Transverse colon (tissue), 4 donors: Measurements from ENCODE around the gene PTPDC1. TPM values are rescaled to one million over a fixed set of nuclear protein-coding genes. Genes with fewer than 3 reads are reported as not detected.
"Not testable (repeated sequence)": the region's sequence is repeated elsewhere in the genome, so short reads cannot be mapped to it uniquely, and the experiment has no call there.

Source experiments
- DNase-seq: peaks from one replicate; pipeline ENCODE4 v3.0.0-alpha.2; 2019
- H3K27ac ChIP-seq, 4 donors: fragments of 200-600 bp; sonication (generic); 2 replicates each; pipeline ENCODE4 v1.5.1; 2016 to 2018; ENCODE audit warnings: inconsistent platforms in 4 of 4
- H3K27me3 ChIP-seq: fragments of 200-600 bp; sonication (generic); 2 replicates; pipeline ENCODE4 v1.5.1; 2017; ENCODE audit warnings: inconsistent platforms
- H3K36me3 ChIP-seq, 4 donors: fragments of 200-600 bp; sonication (generic); 2 replicates each; pipeline ENCODE4 v1.5.1; 2017 to 2019; ENCODE audit warnings: inconsistent platforms in 4 of 4
- H3K4me1 ChIP-seq, 4 donors: fragments of 200-600 bp; sonication (generic); 2 replicates each; pipeline ENCODE4 v1.5.1; 2017 to 2020; ENCODE audit warnings: inconsistent platforms in 4 of 4
- H3K4me3 ChIP-seq, 4 donors: fragments of 200-600 bp; sonication (generic); 1 replicate in 1 of 4; 2 replicates in 3 of 4; pipeline versions ENCODE4 v1.5.1 to v1.6.1; 2017 to 2019; ENCODE audit warnings: inconsistent platforms in 4 of 4
- H3K9me3 ChIP-seq, 2 donors: fragments of 200-600 bp; sonication (generic); 2 replicates each; pipeline ENCODE4 v1.5.1; 2017 to 2019; ENCODE audit warnings: inconsistent platforms in 2 of 2
- CTCF ChIP-seq, 5 experiments: fragments of 200-600 bp in 3 of 5; fragments of 450-650 bp in 2 of 5; sonication (generic) in 3 of 5; IDR thresholded peaks; 1 replicate in 2 of 5; 2 replicates in 3 of 5; pipeline ENCODE4 v1.5.1; 2016 to 2017; ENCODE audit warnings: antibody characterized with exemption in 5 of 5, inconsistent platforms in 3 of 5, mild to moderate bottlenecking in 2 of 5, moderate library complexity in 1 of 5
- EP300 ChIP-seq: sonication (generic); formaldehyde crosslinking; IDR thresholded peaks from one replicate; pipeline ENCODE4 v1.6.1; 2017; ENCODE audit warnings: antibody characterized with exemption, low read depth
- POLR2A ChIP-seq: fragments of 450-650 bp; IDR thresholded peaks from one replicate; pipeline ENCODE4 v1.6.1; 2016; ENCODE audit warnings: antibody characterized with exemption, mild to moderate bottlenecking, moderate library complexity
- POLR2AphosphoS5 ChIP-seq, 3 donors: sonication (generic); formaldehyde crosslinking; IDR thresholded peaks; one replicate each; pipeline ENCODE4 v1.6.1; 2016; ENCODE audit warnings: antibody characterized with exemption in 3 of 3
- WGBS, 2 donors: methylation state at CpG; one replicate each; pipeline ENCODE4 v1.1.5; 2018; ENCODE audit warnings: low coverage in 1 of 2; 5-methylcytosine and 5-hydroxymethylcytosine counted together
- in situ Hi-C, 4 donors: fragments of 200-750 bp; cut with MboI; loops; one replicate each; pipeline versions ENCODE4 v1.15.0 to v1.15.1; 2017; ENCODE audit warnings: low sequenced_read_pairs in 3 of 4, low pct_ligation_motif_present in 1 of 4, low pct_unique_long_range_greater_than_20kb in 1 of 4
- intact Hi-C: fragments of 100-400 bp; cut with DNase I; formaldehyde crosslinking; loops from one replicate; pipeline ENCODE4 v1.15.1; 2023; ENCODE audit warnings: low total_unique reads
- total RNA-seq, 4 donors: library from RNA; depleted of rRNA; stranded (reverse); fragments of >200 nt; gene quantifications; one replicate each; pipeline ENCODE4 v1.1.0, GENCODE V29; 2016

Gene PTPDC1
- total RNA-seq, 4 donors from 2014 or later = 11.2 to 25.1 (median 16.0) TPM

- intact Hi-C loops (no loop called here), in situ Hi-C loops (no loop called here)
- H3K4me3 ChIP-seq = no peak overlapping the region
- DNase-seq = no peak
- TF ChIP-seq CTCF (IDR thresholded peaks at IDR 0.05) (no peak), EP300 (no peak), POLR2AphosphoS5 (IDR thresholded peaks at IDR 0.05) (no peak), POLR2A (no peak)
- H3K36me3 ChIP-seq = no peaks in the 10 kb centered on the region
- WGBS, 2 donors = 60 to 82% methylated on average over 2 of the region's 2 CpGs
- no peaks in the 10 kb centered on the region for H3K9me3 ChIP-seq
- no peak overlapping the region for H3K27ac ChIP-seq
- no peaks in the 10 kb centered on the region for H3K27me3 ChIP-seq
- peaks cover 0 to 3% (median 0%) of the 10 kb centered on the region in 4 donors for H3K4me1 ChIP-seq
These were observed 27.2 kb downstream of the PTPDC1 start for GRCh38 chr9:94111446-94111845.

- no peaks in the 10 kb centered on the region for H3K36me3 ChIP-seq
- peaks cover 0 to 3% (median 0%) of the 10 kb centered on the region in 4 donors for H3K4me1 ChIP-seq
- DNase-seq = no peak
- H3K27ac ChIP-seq = no peak overlapping the region
- H3K9me3 ChIP-seq = no peaks in the 10 kb centered on the region
- TF ChIP-seq POLR2A = no peak
- TF ChIP-seq EP300 = no peak
- TF ChIP-seq CTCF (IDR thresholded peaks at IDR 0.05) = no peak
- TF ChIP-seq POLR2AphosphoS5 (IDR thresholded peaks at IDR 0.05) = no peak
- 84 to 90% methylated on average over 7 to 8 of the region's 8 CpGs for WGBS, 2 donors
- H3K4me3 ChIP-seq = no peak overlapping the region
- in situ Hi-C loops (no loop called here), intact Hi-C loops (no loop called here)
- no peaks in the 10 kb centered on the region for H3K27me3 ChIP-seq
These were observed 28.6 kb downstream of the PTPDC1 start for GRCh38 chr9:94112716-94113465.

- H3K4me3 ChIP-seq, in situ Hi-C loops, DNase-seq, H3K4me1 ChIP-seq, H3K36me3 ChIP-seq, H3K27ac ChIP-seq, H3K27me3 ChIP-seq, H3K9me3 ChIP-seq, intact Hi-C loops: not testable (repeated sequence)
- 50 to 92% methylated on average over 1 to 7 of the region's 7 CpGs for WGBS, 2 donors
These were observed 35.8 kb downstream of the PTPDC1 start for GRCh38 chr9:94120088-94120487.

GRCh38 chr9:94120854-94121376, 36.7 kb downstream of the PTPDC1 start:
- WGBS, 2 donors = 80 to 92% methylated on average over 1 to 5 of the region's 5 CpGs
- Histone ChIP-seq H3K27ac (no peak overlapping the region), H3K36me3 (no peaks in the 10 kb centered on the region), H3K9me3 (peaks cover 0 to 5% of the 10 kb centered on the region in 2 donors), H3K27me3 (no peaks in the 10 kb centered on the region), H3K4me3 (no peak overlapping the region), H3K4me1 (no peaks in the 10 kb centered on the region)
- in situ Hi-C loops (no loop called here), intact Hi-C loops (no loop called here)
- no peak for DNase-seq
- TF ChIP-seq EP300 (no peak), POLR2A (no peak), CTCF (IDR thresholded peaks at IDR 0.05) (no peak), POLR2AphosphoS5 (IDR thresholded peaks at IDR 0.05) (no peak)
